ENCODE measurements around the gene STATH. TPM values are rescaled to one million over a fixed set of nuclear protein-coding genes. Genes with fewer than 3 reads are reported as not detected.

Gene STATH
- total RNA-seq, 1 experiment from 2014 or later: not detected

GRCh38 chr4:69984030-69984443 is 11.7 kb upstream of the STATH start:
- WGBS (ENCODE audit: extremely low coverage, insufficient read length, low lambda C conversion rate): no CpG with 5 or more reads among the region's 2 CpGs
- Histone ChIP-seq H2BK15ac (ENCODE audit: low read depth, low read length) (no peak overlapping the region), H4K5ac (ENCODE audit: insufficient read length, low read depth, low read length) (no peak overlapping the region), H2BK20ac (ENCODE audit: low read depth, low read length, poor library complexity, severe bottlenecking) (no peak overlapping the region), H2AK5ac (ENCODE audit: insufficient read length, low read length) (no peak overlapping the region), H3K4me1 (ENCODE audit: insufficient read depth, low read length) (no peaks in the 10 kb centered on the region), H3T11ph (ENCODE audit: low read length) (no peak overlapping the region), H3K27me3 (ENCODE audit: insufficient read depth, low read length) (no peaks in the 10 kb centered on the region), H3K18ac (ENCODE audit: insufficient read length, low read depth, low read length) (no peak overlapping the region), H2BK120ac (ENCODE audit: low read depth, low read length, poor library complexity, severe bottlenecking) (no peak overlapping the region), H2BK5ac (ENCODE audit: insufficient read length, low read length) (no peak overlapping the region), H3K4me2 (ENCODE audit: insufficient read depth, insufficient read length, low read length) (no peak overlapping the region), H3K27ac (ENCODE audit: insufficient read length, low read depth, low read length) (no peak overlapping the region), H2AFZ (ENCODE audit: low read length) (peak overlapping the region; percentile 34), H3K79me1 (ENCODE audit: insufficient read depth, low read depth, low read length, poor library complexity, severe bottlenecking) (no peaks in the 10 kb centered on the region), H3K9me3 (ENCODE audit: control insufficient read depth, low read depth, low read length) (no peaks in the 10 kb centered on the region), H3K23ac (ENCODE audit: insufficient read length, low read depth, low read length) (no peak overlapping the region), H4K91ac (ENCODE audit: insufficient read length, low read depth, low read length) (no peak overlapping the region), H3K56ac (ENCODE audit: insufficient read length, low read depth, low read length) (no peak overlapping the region), H3K9ac (ENCODE audit: extremely low read depth, insufficient read length, low read length) (no peak overlapping the region), H3K79me2 (ENCODE audit: insufficient read depth, low read length) (no peaks in the 10 kb centered on the region), H3K23me2 (ENCODE audit: insufficient read length, low read depth, low read length, poor library complexity, severe bottlenecking) (no peaks in the 10 kb centered on the region), H4K8ac (replicated peaks; ENCODE audit: insufficient read length, low read depth, low read length) (no peak overlapping the region), H3K14ac (ENCODE audit: insufficient read depth, low read length) (peak overlapping the region; percentile 34; the same call in 1 of the 2 replicates), H2BK12ac (ENCODE audit: insufficient read length, low read depth, low read length) (no peak overlapping the region), H3K4ac (ENCODE audit: low read depth, low read length) (no peak overlapping the region), H4K20me1 (ENCODE audit: control insufficient read depth, insufficient read depth, insufficient read length) (no peaks in the 10 kb centered on the region)
- no peak overlapping the region for H3K4me3 Mint-ChIP-seq
- no peak for TF ChIP-seq CTCF (conservative IDR thresholded peaks at IDR 0.05)
- H3K27ac Mint-ChIP-seq: peak overlapping the region in 1 of 3 experiments; percentile 26; a peak in 3 of 7 replicates
- H3K27me3 Mint-ChIP-seq (ENCODE audit: low read depth): no peaks in the 10 kb centered on the region
- H3K4me1 Mint-ChIP-seq: peaks cover 3 to 5% of the 10 kb centered on the region in 2 experiments
- DNase-seq: no peak
- no peaks in the 10 kb centered on the region for H3K9me3 Mint-ChIP-seq
- H3K36me3 Mint-ChIP-seq (ENCODE audit: insufficient read depth in 1 of 3, low read depth in 3 of 3): no peaks in the 10 kb centered on the region
